ENCODE results near the gene FAM98C. TPM values are rescaled to one million over a fixed set of nuclear protein-coding genes. Genes with fewer than 3 reads are reported as not detected.

The FAM98C gene
- total RNA-seq, 2 experiments from 2014 or later: 19.6 to 24.8 TPM

DNA sequence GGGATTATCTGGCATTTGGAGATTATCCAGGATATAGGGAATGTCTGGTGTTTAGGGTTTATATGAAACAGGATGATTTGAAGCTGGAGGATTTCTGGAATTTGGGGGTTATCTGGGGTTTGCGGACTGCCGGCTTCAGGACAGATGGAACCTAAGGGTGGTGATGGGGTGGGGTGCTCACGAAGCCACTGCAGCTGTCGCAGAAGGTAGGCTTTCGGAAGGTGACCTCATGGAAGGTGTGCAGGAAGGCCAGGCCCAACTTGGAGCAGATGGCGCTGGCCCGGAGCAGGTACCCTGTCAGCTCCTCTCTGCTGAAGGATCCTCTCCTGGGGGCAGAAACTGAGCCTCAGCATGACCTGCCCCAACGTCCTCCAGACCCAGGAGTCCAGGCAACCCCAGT lies 9.6 kb downstream of the FAM98C start:
- Mint-ChIP-seq H3K36me3 (ENCODE audit: low read depth) (peaks cover 6% of the 10 kb centered on the region), H3K27me3 (no peaks in the 10 kb centered on the region), H3K9me3 (ENCODE audit: low read depth) (no peaks in the 10 kb centered on the region), H3K27ac (no peak overlapping the region), H3K4me1 (peaks cover 10% of the 10 kb centered on the region), H3K4me3 (no peak overlapping the region)
- CTCF ChIA-PET: no interaction called here
- intact Hi-C loops (cut with DNase I, micrococcal nuclease): no loop called here
- no peak for DNase-seq
- no peak for ATAC-seq
- POLR2A ChIA-PET: no interaction called here

DNA sequence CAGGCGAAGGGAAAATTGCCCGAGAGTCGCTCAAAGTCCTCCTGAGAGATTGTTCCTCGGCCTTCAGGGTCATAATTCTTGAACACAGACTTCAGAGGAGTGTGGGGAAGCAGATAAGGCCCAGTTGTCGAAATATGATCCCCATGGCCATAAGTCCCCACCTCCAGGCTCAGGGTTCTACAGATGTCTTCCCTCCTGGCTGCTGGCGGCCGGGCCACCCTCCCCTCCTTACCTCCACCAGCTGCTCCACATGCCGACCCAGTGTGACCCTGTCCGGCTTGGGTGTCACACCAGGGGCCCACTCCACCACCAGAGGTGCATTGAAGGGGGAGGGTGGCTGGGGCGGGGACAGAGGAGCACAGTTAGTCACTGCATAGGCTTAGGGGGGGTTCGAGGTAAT lies 10.1 kb downstream of the FAM98C start:
- Mint-ChIP-seq H3K9me3 (ENCODE audit: low read depth) (no peaks in the 10 kb centered on the region), H3K27ac (no peak overlapping the region), H3K36me3 (ENCODE audit: low read depth) (peaks cover 4% of the 10 kb centered on the region), H3K4me1 (peaks cover 15% of the 10 kb centered on the region), H3K27me3 (no peaks in the 10 kb centered on the region), H3K4me3 (no peak overlapping the region)
- no peak for ATAC-seq
- intact Hi-C loops (cut with DNase I, micrococcal nuclease): no loop called here
- ChIA-PET POLR2A (interaction anchor here (0.6 kb wide), 1 partner anchor 19 kb away, joined by 3 read pairs; no protein-coding TSS in a partner anchor), CTCF (interaction anchor here (0.7 to 1.0 kb wide), 2 partner anchors 9 to 15 kb away, joined by 3 read pairs; no protein-coding TSS in a partner anchor)
- DNase-seq: no peak

DNA sequence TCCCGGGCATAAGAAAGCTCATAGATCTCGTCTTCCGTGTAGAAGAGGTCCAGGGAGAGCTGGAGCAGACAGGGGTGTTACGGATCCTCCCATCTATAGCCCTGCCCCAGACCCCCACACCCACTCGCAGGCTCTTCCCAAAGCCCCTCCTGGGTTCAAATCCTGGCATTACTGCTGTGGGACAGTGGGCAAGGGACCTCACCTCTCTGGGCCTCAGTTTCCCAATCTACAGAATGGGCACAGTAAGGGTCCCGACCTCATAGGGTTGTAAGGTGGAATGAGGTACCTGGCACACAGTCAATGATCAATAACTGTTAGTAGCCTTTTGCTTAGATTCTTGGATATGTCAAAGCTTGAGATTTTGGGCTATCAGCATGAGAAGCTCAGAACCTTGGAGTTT lies 10.5 kb downstream of the FAM98C start:
- ATAC-seq: no peak
- ChIA-PET CTCF (interaction anchor here (0.7 to 1.0 kb wide), 2 partner anchors 9 to 14 kb away, joined by 3 read pairs; no protein-coding TSS in a partner anchor), POLR2A (interaction anchor here (0.6 kb wide), 1 partner anchor 19 kb away, joined by 3 read pairs; no protein-coding TSS in a partner anchor)
- no peaks in the 10 kb centered on the region for H3K9me3 Mint-ChIP-seq (ENCODE audit: low read depth)
- H3K4me3 Mint-ChIP-seq: no peak overlapping the region
- H3K4me1 Mint-ChIP-seq: peaks cover 19% of the 10 kb centered on the region
- DNase-seq: no peak
- H3K27ac Mint-ChIP-seq: no peak overlapping the region
- peaks cover 2% of the 10 kb centered on the region for H3K36me3 Mint-ChIP-seq (ENCODE audit: low read depth)
- intact Hi-C loops (cut with DNase I, micrococcal nuclease): no loop called here
- H3K27me3 Mint-ChIP-seq: no peaks in the 10 kb centered on the region

- CTCF ChIA-PET: interaction anchor here (1.9 kb wide), 1 partner anchor 14 kb away, joined by 7 read pairs; the partner anchor contains the start of gene FAM98C
- no peaks in the 10 kb centered on the region for H3K36me3 Mint-ChIP-seq (ENCODE audit: low read depth)
- peak overlapping the region; percentile 23 for H3K27ac Mint-ChIP-seq
- H3K9me3 Mint-ChIP-seq (ENCODE audit: low read depth): no peaks in the 10 kb centered on the region
- H3K4me3 Mint-ChIP-seq: peak overlapping the region; percentile 75
- DNase-seq (no peak), ATAC-seq (no peak)
- H3K27me3 Mint-ChIP-seq: no peaks in the 10 kb centered on the region
- POLR2A ChIA-PET: interaction anchor here (0.6 kb wide), 1 partner anchor 9 kb away, joined by 3 read pairs; no protein-coding TSS in a partner anchor
- intact Hi-C loops (cut with DNase I, micrococcal nuclease): loop anchor here in 1 of 2 experiments (5.0 kb wide), 1 partner anchor 200 kb away; the partner anchor contains the start of genes EIF3K and MAP4K1
- peaks cover 26% of the 10 kb centered on the region for H3K4me1 Mint-ChIP-seq
Observed at GRCh38 chr19:38417146-38417543, 14.3 kb downstream of the FAM98C start.

DNA sequence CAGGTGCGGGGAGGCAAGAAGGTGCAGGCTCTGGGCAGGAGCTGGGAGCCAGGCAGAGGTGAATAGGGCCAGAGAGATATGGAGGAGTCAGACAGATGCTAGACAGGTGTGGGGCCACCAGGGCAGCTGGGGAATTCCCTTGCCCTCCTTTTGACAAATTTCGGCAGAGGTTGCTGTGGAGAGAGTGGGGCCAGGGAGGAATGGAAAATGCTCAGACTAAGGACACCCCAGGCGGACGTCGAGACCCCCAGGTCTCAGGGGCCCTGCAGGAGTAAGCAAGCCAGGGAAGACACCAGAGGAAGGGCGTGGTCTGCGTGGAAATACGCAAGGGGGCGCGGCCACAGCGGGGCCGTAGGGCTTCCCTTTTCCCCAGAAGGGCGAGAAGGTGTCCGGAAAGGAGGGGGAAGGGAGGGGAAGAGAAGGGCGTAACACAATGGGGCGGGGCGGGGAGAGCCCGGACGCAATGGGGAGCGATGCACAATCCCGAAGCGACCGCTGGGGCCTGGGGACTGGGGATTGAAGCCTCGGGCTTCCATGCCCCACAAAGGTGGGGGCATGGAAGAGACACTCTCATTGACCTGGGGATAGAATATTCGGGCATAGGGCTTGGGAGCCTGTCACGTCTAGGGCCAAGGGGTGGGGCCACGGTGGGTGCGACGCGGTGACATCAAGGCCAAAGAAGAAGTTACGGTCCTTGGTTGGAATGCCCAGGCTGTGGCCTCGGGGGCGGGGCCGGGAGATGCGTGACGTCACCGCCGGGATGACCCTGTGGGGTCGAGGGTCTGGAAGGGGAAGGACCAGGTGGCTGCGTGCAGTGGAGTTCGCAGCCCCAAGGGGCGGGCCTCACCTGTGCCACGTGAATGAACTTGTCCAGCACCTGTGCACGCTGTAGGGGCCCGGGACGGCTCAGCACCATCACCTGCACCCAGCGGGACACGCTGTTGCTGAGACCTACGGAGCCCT lies 14.9 kb downstream of the FAM98C start:
- DNase-seq (peak; percentile 80), ATAC-seq (peak; percentile 93)
- POLR2A ChIA-PET: interaction anchor here (0.6 kb wide), 1 partner anchor 9 kb away, joined by 3 read pairs; no protein-coding TSS in a partner anchor
- Mint-ChIP-seq H3K4me3 (peak overlapping the region; percentile 75), H3K27me3 (no peaks in the 10 kb centered on the region), H3K9me3 (ENCODE audit: low read depth) (no peaks in the 10 kb centered on the region), H3K36me3 (ENCODE audit: low read depth) (no peaks in the 10 kb centered on the region), H3K27ac (peak overlapping the region; percentile 23), H3K4me1 (peaks cover 26% of the 10 kb centered on the region)
- CTCF ChIA-PET: interaction anchor here (0.7 to 1.9 kb wide), 2 partner anchors 15 to 1075 kb away, joined by 3 to 7 read pairs; partner anchors contain the start of gene FAM98C
- intact Hi-C loops (cut with DNase I, micrococcal nuclease): loop anchor here in 1 of 2 experiments (5.0 kb wide), 1 partner anchor 199 kb away; the partner anchor contains the start of genes EIF3K and MAP4K1

- H3K4me3 Mint-ChIP-seq: no peak overlapping the region
- POLR2A ChIA-PET: no interaction called here
- CTCF ChIA-PET: no interaction called here
- intact Hi-C loops (cut with DNase I, micrococcal nuclease): no loop called here
- no peaks in the 10 kb centered on the region for H3K9me3 Mint-ChIP-seq (ENCODE audit: low read depth)
- no peak for DNase-seq
- ATAC-seq: no peak
- no peaks in the 10 kb centered on the region for H3K27me3 Mint-ChIP-seq
- no peaks in the 10 kb centered on the region for H3K36me3 Mint-ChIP-seq (ENCODE audit: low read depth)
- H3K4me1 Mint-ChIP-seq: peaks cover 29% of the 10 kb centered on the region
- no peak overlapping the region for H3K27ac Mint-ChIP-seq
Observed at GRCh38 chr19:38420935-38421334, 18.0 kb downstream of the FAM98C start.

- POLR2A ChIA-PET: no interaction called here
- intact Hi-C loops (cut with DNase I, micrococcal nuclease): no loop called here
- Mint-ChIP-seq H3K4me1 (peaks cover 33% of the 10 kb centered on the region), H3K27ac (no peak overlapping the region), H3K4me3 (no peak overlapping the region), H3K9me3 (ENCODE audit: low read depth) (no peaks in the 10 kb centered on the region), H3K27me3 (no peaks in the 10 kb centered on the region), H3K36me3 (ENCODE audit: low read depth) (no peaks in the 10 kb centered on the region)
- DNase-seq (no peak), ATAC-seq (no peak)
- CTCF ChIA-PET: interaction anchor here (0.9 kb wide), 1 partner anchor 18 kb away, joined by 3 read pairs; no protein-coding TSS in a partner anchor
Observed at GRCh38 chr19:38421856-38422255, 19.0 kb downstream of the FAM98C start.

DNA sequence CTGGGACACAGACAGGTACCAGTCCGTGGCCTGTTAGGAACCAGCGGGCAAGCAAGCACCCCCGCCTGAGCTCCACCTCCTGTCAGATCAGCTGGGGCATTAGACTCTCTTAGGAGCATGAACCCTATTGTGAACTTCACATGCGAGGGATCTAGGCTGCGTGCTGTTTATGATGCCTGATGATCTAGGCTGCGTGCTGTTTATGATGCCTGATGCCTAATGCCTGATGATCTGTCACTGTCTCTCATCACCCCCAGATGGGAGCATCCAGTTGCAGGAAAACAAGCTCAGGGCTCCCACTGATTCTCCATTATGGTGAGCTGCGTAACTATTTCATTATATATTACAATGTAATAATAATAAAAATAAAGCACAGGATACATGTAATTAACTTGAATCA lies 19.5 kb downstream of the FAM98C start:
- Mint-ChIP-seq H3K4me3 (no peak overlapping the region), H3K4me1 (peaks cover 32% of the 10 kb centered on the region), H3K27me3 (no peaks in the 10 kb centered on the region), H3K27ac (no peak overlapping the region), H3K9me3 (ENCODE audit: low read depth) (no peaks in the 10 kb centered on the region), H3K36me3 (ENCODE audit: low read depth) (no peaks in the 10 kb centered on the region)
- intact Hi-C loops (cut with DNase I, micrococcal nuclease): no loop called here
- ATAC-seq (no peak), DNase-seq (no peak)
- ChIA-PET CTCF (interaction anchor here (0.6 to 0.9 kb wide), 2 partner anchors 17 to 20 kb away, joined by 3 read pairs; partner anchors contain the start of gene FAM98C), POLR2A (no interaction called here)

DNA sequence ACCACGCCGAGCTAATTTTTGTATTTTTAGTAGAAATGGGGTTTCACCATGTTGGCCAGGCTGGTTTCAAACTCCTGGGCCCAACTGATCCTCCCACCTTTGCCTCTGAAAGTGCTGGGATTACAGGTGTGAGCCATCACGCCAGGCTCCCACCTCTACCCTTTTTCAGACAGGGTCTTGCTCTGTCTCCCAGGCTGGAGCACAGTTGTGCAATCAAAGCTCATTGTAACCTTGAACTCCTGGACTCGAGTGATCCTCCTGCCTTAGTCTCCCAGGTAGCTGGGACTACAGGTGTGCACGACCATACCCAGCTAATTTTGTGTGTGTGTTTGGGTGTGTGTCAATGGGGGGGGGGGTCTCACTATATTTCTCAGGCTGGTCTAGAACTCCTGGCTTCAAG lies 21.4 kb downstream of the FAM98C start:
- no peak for ATAC-seq
- Mint-ChIP-seq H3K27me3 (no peaks in the 10 kb centered on the region), H3K9me3 (ENCODE audit: low read depth) (no peaks in the 10 kb centered on the region), H3K36me3 (ENCODE audit: low read depth) (no peaks in the 10 kb centered on the region), H3K27ac (no peak overlapping the region), H3K4me1 (peaks cover 27% of the 10 kb centered on the region), H3K4me3 (no peak overlapping the region)
- DNase-seq: no peak
- CTCF ChIA-PET: interaction anchor here (1.0 to 1.1 kb wide), 2 partner anchors 18 to 141 kb away, joined by 3 to 4 read pairs; no protein-coding TSS in a partner anchor
- POLR2A ChIA-PET: interaction anchor here (0.7 kb wide), 1 partner anchor 30 kb away, joined by 5 read pairs; no protein-coding TSS in a partner anchor
- intact Hi-C loops (cut with DNase I, micrococcal nuclease): no loop called here

DNA sequence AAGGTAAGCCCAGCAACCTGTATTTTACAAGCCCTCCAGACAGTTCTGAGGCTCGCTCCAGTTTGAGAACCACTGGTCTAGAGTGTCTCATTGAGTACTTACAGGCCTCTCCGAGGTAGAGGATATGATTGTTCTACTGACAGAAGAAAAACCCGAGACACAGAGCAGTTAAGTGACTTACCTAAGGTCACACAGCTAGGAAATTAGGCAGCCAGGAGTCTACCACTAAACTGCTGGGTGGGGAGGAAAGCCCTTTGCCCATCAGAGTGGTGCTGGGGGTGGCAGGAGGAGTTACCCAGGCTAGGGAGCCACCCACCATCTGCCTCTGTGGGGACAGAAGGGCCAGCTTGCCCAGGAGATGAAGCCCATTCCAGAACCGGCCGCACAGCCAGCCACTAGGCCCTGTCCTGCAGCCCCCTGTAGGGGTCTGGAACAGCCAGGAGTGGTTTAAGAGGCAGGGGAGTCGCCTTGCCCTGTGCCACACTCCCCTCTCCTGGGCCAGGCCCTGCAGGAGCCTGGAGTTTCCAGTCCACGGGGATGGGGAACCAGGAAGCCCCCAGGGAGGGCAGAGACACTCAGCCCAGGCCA lies 22.4 kb downstream of the FAM98C start:
- peak overlapping the region; percentile 60 for H3K4me3 Mint-ChIP-seq
- no peaks in the 10 kb centered on the region for H3K9me3 Mint-ChIP-seq (ENCODE audit: low read depth)
- H3K4me1 Mint-ChIP-seq: peaks cover 33% of the 10 kb centered on the region
- no peaks in the 10 kb centered on the region for H3K36me3 Mint-ChIP-seq (ENCODE audit: low read depth)
- CTCF ChIA-PET: interaction anchor here (0.5 to 4.6 kb wide), 2 partner anchors 22 to 462 kb away, joined by 4 to 23 read pairs; partner anchors contain the start of gene FAM98C
- DNase-seq (no peak), ATAC-seq (no peak)
- H3K27me3 Mint-ChIP-seq: no peaks in the 10 kb centered on the region
- POLR2A ChIA-PET: interaction anchor here (0.7 kb wide), 1 partner anchor 31 kb away, joined by 5 read pairs; no protein-coding TSS in a partner anchor
- peak overlapping the region; percentile 78 for H3K27ac Mint-ChIP-seq
- intact Hi-C loops (cut with DNase I, micrococcal nuclease): loop anchor here (5.0 kb wide), 4 partner anchors 127 to 977 kb away; no protein-coding TSS in a partner anchor
